Stomach (tissue), 9 donors: ENCODE results near the gene TMEM209. TPM values are rescaled to one million over a fixed set of nuclear protein-coding genes. Genes with fewer than 3 reads are reported as not detected.

ENCODE experiments used
- DNase-seq, 2 donors: peaks; one replicate each; pipeline versions ENCODE4 v3.0.0 to v3.0.0-alpha.2; 2013 to 2019
- H3K27ac ChIP-seq, 5 donors: fragments of 200-600 bp in 4 of 5; sonication (generic) in 4 of 5; one replicate each; pipeline ENCODE4 v1.5.1; 2013 to 2019; ENCODE audit warnings: mild to moderate bottlenecking in 1 of 5, moderate library complexity in 1 of 5
- H3K27me3 ChIP-seq, 3 donors: fragments of 200-600 bp; sonication (generic); one replicate each; pipeline ENCODE4 v1.5.1; 2017 to 2019; ENCODE audit warnings: mixed run types in 1 of 3
- H3K36me3 ChIP-seq, 4 donors: fragments of 200-600 bp; sonication (generic); 1 replicate in 3 of 4; 2 replicates in 1 of 4; pipeline ENCODE4 v1.5.1; 2016 to 2019
- H3K4me1 ChIP-seq, 4 donors: fragments of 200-600 bp; sonication (generic); one replicate each; pipeline ENCODE4 v1.5.1; 2016 to 2019
- H3K4me3 ChIP-seq, 4 donors: fragments of 200-600 bp; sonication (generic) in 3 of 4; one replicate each; pipeline ENCODE4 v1.5.1; 2016 to 2019; ENCODE audit warnings: mild to moderate bottlenecking in 1 of 4
- H3K9me3 ChIP-seq, 4 donors: fragments of 200-600 bp; sonication (generic); one replicate each; pipeline ENCODE4 v1.5.1; 2016 to 2019
- EP300 ChIP-seq: sonication (generic); formaldehyde crosslinking; IDR thresholded peaks from one replicate; pipeline ENCODE4 v1.6.1; 2017; ENCODE audit warnings: antibody characterized with exemption
- POLR2A ChIP-seq, 4 donors: fragments of 450-650 bp; IDR thresholded peaks; one replicate each; pipeline ENCODE4 v1.6.1; 2016; ENCODE audit warnings: antibody characterized with exemption in 4 of 4, control low read depth in 2 of 4, mild to moderate bottlenecking in 1 of 4, moderate library complexity in 1 of 4
- POLR2AphosphoS5 ChIP-seq, 3 donors: sonication (generic); formaldehyde crosslinking; IDR thresholded peaks; one replicate each; pipeline ENCODE4 v1.6.1; 2016; ENCODE audit warnings: antibody characterized with exemption in 3 of 3
- WGBS, 5 donors: extraction: QIAGEN DNeasy Blood & Tissue Kit in 3 of 5; methylation state at CpG; one replicate each; pipeline versions ENCODE4 v1.1.5 to v1.1.7; 2013 to 2018; 5-methylcytosine and 5-hydroxymethylcytosine counted together
- intact Hi-C: fragments of 100-400 bp; cut with DNase I; formaldehyde crosslinking; loops from one replicate; pipeline ENCODE4 v1.15.1; 2023; ENCODE audit warnings: low total_unique reads
- polyA plus RNA-seq, 3 donors: library from polyadenylated mRNA; stranded (reverse); fragments of 200-250 nt; gene quantifications; one replicate each; pipeline ENCODE4 v1.2.3, GENCODE V29; 2013
- total RNA-seq, 5 donors: library from RNA; depleted of rRNA; stranded (reverse); fragments of >200 nt; gene quantifications; one replicate each; pipeline versions ENCODE4 v1.1.0 to v1.2.3, GENCODE V29; 2014 to 2016
- TF ChIP-seq, protein P1 (sequence below), 7 experiments: fragments of 450-650 bp in 4 of 7; fragments of 200-600 bp in 3 of 7; sonication (generic) in 3 of 7; IDR thresholded peaks; one replicate each; pipeline ENCODE4 v1.5.1; 2016 to 2019; ENCODE audit warnings: antibody characterized with exemption in 7 of 7, control low read depth in 2 of 7, mild to moderate bottlenecking in 1 of 7
- donor health status: healthy with polysubstance abuse.
- donor health status: Bipolar disorder and iron deficiency.
- donor health status: healthy.

The TMEM209 gene
- total and polyA plus RNA-seq, 8 donors = 3.2 to 24.6 (median 8.9) TPM

- H3K27me3 ChIP-seq = no peaks in the 10 kb centered on the region
- H3K36me3 ChIP-seq = peaks cover 0 to 6% (median 1%) of the 10 kb centered on the region in 4 donors
- peaks cover 5 to 29% (median 21%) of the 10 kb centered on the region in 4 donors for H3K4me1 ChIP-seq
- intact Hi-C loops = no loop called here
- TF ChIP-seq POLR2AphosphoS5 (IDR thresholded peaks at IDR 0.05) (no peak), EP300 (no peak), POLR2A (IDR thresholded peaks at IDR 0.05) (no peak)
- TF ChIP-seq, protein P1, sequence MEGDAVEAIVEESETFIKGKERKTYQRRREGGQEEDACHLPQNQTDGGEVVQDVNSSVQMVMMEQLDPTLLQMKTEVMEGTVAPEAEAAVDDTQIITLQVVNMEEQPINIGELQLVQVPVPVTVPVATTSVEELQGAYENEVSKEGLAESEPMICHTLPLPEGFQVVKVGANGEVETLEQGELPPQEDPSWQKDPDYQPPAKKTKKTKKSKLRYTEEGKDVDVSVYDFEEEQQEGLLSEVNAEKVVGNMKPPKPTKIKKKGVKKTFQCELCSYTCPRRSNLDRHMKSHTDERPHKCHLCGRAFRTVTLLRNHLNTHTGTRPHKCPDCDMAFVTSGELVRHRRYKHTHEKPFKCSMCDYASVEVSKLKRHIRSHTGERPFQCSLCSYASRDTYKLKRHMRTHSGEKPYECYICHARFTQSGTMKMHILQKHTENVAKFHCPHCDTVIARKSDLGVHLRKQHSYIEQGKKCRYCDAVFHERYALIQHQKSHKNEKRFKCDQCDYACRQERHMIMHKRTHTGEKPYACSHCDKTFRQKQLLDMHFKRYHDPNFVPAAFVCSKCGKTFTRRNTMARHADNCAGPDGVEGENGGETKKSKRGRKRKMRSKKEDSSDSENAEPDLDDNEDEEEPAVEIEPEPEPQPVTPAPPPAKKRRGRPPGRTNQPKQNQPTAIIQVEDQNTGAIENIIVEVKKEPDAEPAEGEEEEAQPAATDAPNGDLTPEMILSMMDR (IDR thresholded peaks at IDR 0.05) = no peak
- H3K27ac ChIP-seq = no peak overlapping the region
- no peak overlapping the region for H3K4me3 ChIP-seq
- 80 to 91% (median 90%) methylated on average over 12 to 17 of the region's 17 CpGs for WGBS, 5 donors
- peaks cover 0 to 9% (median 0%) of the 10 kb centered on the region in 4 donors for H3K9me3 ChIP-seq
- peak in 1 of 2 donors; percentile 57 for DNase-seq
These were observed 52.6 kb downstream of the TMEM209 start for GRCh38 chr7:130152493-130153210.

DNA sequence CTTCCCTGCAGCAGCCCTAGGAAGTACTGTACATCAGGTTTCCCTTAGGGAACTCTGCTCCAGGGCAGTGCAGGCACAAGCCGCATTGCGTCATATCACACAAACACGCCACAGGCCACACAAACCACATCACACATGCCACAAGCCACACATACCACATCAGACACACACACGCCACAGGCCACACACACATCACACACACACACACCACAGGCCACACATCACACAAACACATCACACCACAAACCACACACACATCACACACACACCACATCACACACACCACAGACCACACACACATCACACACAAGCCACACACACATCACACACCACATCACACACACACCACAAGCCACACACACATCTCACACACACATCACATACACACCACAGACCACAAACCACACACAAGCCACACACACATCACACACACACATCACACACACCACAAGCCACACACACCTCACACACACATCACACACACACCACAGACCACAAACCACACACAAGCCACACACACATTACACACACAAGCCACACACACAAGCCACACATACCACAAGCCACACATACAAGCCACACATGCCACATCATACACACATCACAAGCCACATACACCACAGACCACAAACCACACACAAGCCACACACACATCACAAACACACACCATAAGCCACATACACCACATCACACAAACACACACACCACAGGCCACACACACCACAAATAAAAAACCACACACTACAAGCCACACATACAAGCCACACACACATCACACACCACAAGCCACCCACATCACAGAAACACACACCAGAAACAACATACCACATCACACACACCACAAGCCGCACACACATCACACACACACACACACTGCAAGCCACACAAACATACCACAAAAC is 53.4 kb downstream of the TMEM209 start:
- intact Hi-C loops = no loop called here
- H3K4me1 ChIP-seq = peaks cover 5 to 29% (median 21%) of the 10 kb centered on the region in 4 donors
- no peak for DNase-seq
- H3K27ac ChIP-seq = no peak overlapping the region
- H3K27me3 ChIP-seq = no peaks in the 10 kb centered on the region
- TF ChIP-seq, protein P1 (IDR thresholded peaks at IDR 0.05) = no peak
- TF ChIP-seq POLR2AphosphoS5 (IDR thresholded peaks at IDR 0.05) (no peak), POLR2A (IDR thresholded peaks at IDR 0.05) (no peak), EP300 (no peak)
- no peak overlapping the region for H3K4me3 ChIP-seq
- 78 to 96% (median 85%) methylated on average over 5 of the region's 5 CpGs for WGBS, 5 donors
- H3K9me3 ChIP-seq = peaks cover 0 to 9% (median 0%) of the 10 kb centered on the region in 4 donors
- no peaks in the 10 kb centered on the region for H3K36me3 ChIP-seq

GRCh38 chr7:130150587-130150986 is 54.6 kb downstream of the TMEM209 start:
- TF ChIP-seq POLR2AphosphoS5 (IDR thresholded peaks at IDR 0.05) = no peak
- TF ChIP-seq, protein P1 (IDR thresholded peaks at IDR 0.05) = no peak
- no peak for TF ChIP-seq POLR2A (IDR thresholded peaks at IDR 0.05)
- no peak for TF ChIP-seq EP300
- 93 to 97% (median 94%) methylated on average over 11 of the region's 11 CpGs for whole genome bisulfite sequencing, 5 donors
- intact Hi-C loops = no loop called here
- Histone ChIP-seq H3K4me1 (peaks cover 5 to 29% (median 21%) of the 10 kb centered on the region in 4 donors), H3K36me3 (no peaks in the 10 kb centered on the region), H3K27me3 (no peaks in the 10 kb centered on the region), H3K27ac (no peak overlapping the region), H3K9me3 (peaks cover 0 to under 1% (median 0%) of the 10 kb centered on the region in 4 donors), H3K4me3 (no peak overlapping the region)
- no peak for DNase-seq
